AG04450 (cell line): ENCODE measurements around the gene SOSTDC1. TPM values are rescaled to one million over a fixed set of nuclear protein-coding genes. Genes with fewer than 3 reads are reported as not detected.
A peak's percentile ranks its signal among the peaks of the same experiment; 100 is the strongest.

Experiments
- CTCF ChIA-PET: fragments of 300-600, 350-600 bp; formaldehyde crosslinking; extraction: SDS; loops from one replicate; lab custom pipeline; 2022; ENCODE audit warnings: antibody characterized with exemption, inconsistent platforms; lab: Charles Lee
- POLR2A ChIA-PET: fragments of 350-600 bp; formaldehyde crosslinking; extraction: SDS; loops from one replicate; lab custom pipeline; 2021; ENCODE audit warnings: antibody characterized with exemption, inconsistent platforms; lab: Yijun Ruan, JAX
- DNase-seq: peaks from one replicate; pipeline ENCODE4 v3.0.0-alpha.2; 2011; ENCODE audit warnings: low read depth, low spot score
- H3K27ac ChIP-seq: one replicate; pipeline ENCODE4 v1.5.1; 2012; ENCODE audit warnings: low read depth, low read length, control low read depth
- H3K27me3 ChIP-seq: one replicate; pipeline ENCODE4 v1.6.0; 2012; ENCODE audit warnings: low read length; ENCODE audit not compliant: control insufficient read depth, insufficient read depth
- H3K4me3 ChIP-seq: 2 replicates; pipeline ENCODE4 v1.5.1; 2011; ENCODE audit warnings: mild to moderate bottlenecking, low read depth, low read length, control low read depth
- H3K9me3 ChIP-seq: 2 replicates; pipeline ENCODE4 v1.5.1; 2012; ENCODE audit warnings: low read length; ENCODE audit not compliant: control insufficient read depth, insufficient read depth
- CTCF ChIP-seq: IDR thresholded peaks from 2 replicates; pipeline ENCODE4 v1.5.1; 2011; ENCODE audit warnings: low read depth, low read length, control low read depth, inconsistent platforms
- polyA plus RNA-seq: library from polyadenylated mRNA; depleted of rRNA; stranded (reverse); fragments of >200 nt; gene quantifications from 2 replicates; pipeline ENCODE4 v1.2.3, GENCODE V29; 2011

Gene SOSTDC1
- polyA plus RNA-seq, 1 experiment = 0.11 TPM

DNA sequence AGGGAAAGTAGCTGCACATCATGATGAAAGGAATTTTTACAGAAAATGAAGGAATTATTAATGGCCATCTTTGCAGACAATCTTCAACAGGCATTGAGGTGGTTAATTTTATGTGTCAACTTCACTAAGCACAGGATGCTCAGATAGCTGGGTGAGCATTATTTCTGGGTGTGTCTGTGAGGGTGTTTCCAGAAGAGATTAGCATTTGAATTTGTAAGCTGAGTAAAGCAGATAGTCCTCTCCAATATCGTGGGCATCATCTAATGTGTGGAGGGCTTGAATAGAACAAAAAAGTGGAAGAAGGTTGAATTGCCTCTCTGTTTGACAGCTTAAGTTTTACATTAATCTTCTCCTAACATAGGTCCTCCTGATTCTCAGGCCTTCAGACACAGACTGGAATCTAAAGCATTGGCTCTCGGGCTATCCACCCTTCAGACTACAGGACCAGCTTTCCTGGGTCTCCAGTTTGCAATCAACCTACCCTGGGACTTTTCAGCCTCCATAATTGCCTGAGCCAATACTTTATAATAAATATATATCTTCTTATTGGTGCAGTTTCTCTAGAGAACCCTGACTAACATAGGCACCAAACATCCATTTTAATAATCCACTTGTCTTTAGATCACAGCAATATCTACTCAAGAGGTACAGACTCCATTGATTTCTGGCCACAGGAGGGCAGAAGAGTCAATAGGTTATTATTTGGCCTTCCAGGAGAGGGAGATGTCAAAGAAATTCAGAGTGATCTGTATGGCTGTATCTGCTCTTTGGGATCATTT is 33.7 kb downstream of the SOSTDC1 start:
- Histone ChIP-seq H3K4me3 (no peak overlapping the region), H3K27ac (no peak overlapping the region), H3K27me3 (no peaks in the 10 kb centered on the region), H3K9me3 (no peaks in the 10 kb centered on the region)
- ChIA-PET POLR2A (no interaction called here), CTCF (interaction anchor here (0.7 to 7.2 kb wide), 5 partner anchors 10 to 202 kb away, joined by 3 to 127 read pairs (median 3); no protein-coding TSS in a partner anchor)
- no peak for DNase-seq
- peak; percentile 48 for TF ChIP-seq CTCF

- no peaks in the 10 kb centered on the region for H3K27me3 ChIP-seq
- DNase-seq = no peak
- H3K9me3 ChIP-seq = no peaks in the 10 kb centered on the region
- H3K27ac ChIP-seq = no peak overlapping the region
- no peak overlapping the region for H3K4me3 ChIP-seq
- ChIA-PET POLR2A (no interaction called here), CTCF (no interaction called here)
- TF ChIP-seq CTCF = no peak
Observed at GRCh38 chr7:16430133-16430532, 35.4 kb downstream of the SOSTDC1 start.

DNA sequence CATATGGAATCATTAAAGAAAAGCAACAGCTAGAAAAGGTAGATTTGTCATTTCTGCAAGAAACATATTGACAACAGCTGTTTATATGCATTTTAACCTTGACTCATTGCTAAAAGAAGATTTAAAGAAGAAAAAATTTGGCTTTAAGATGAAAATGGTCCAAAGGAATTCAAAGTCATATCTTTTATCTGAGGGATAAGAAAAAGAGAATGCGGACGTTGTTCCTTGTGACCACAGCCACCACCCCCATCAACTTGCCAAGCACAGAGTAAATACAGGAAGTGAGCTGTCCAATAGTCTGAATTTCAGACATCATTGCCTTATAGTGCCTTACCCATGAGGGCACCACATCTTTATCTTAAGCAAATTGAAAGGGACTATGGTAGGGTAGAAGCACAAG is 36.9 kb downstream of the SOSTDC1 start:
- POLR2A ChIA-PET = no interaction called here
- CTCF ChIA-PET = interaction anchor here (1.1 to 2.0 kb wide), 2 partner anchors 21 to 136 kb away, joined by 3 to 11 read pairs; no protein-coding TSS in a partner anchor
- DNase-seq = no peak
- no peaks in the 10 kb centered on the region for H3K9me3 ChIP-seq
- H3K27ac ChIP-seq = no peak overlapping the region
- TF ChIP-seq CTCF = no peak
- no peak overlapping the region for H3K4me3 ChIP-seq
- H3K27me3 ChIP-seq = no peaks in the 10 kb centered on the region

- Histone ChIP-seq H3K27me3 (no peaks in the 10 kb centered on the region), H3K27ac (no peak overlapping the region), H3K4me3 (no peak overlapping the region), H3K9me3 (no peaks in the 10 kb centered on the region)
- DNase-seq = no peak
- POLR2A ChIA-PET = interaction anchor here (0.7 kb wide), 1 partner anchor 537 kb away, joined by 3 read pairs; no protein-coding TSS in a partner anchor
- no peak for TF ChIP-seq CTCF
- CTCF ChIA-PET = interaction anchor here (1.1 to 2.0 kb wide), 2 partner anchors 21 to 137 kb away, joined by 3 to 11 read pairs; no protein-coding TSS in a partner anchor
Observed at GRCh38 chr7:16428182-16428581, 37.4 kb downstream of the SOSTDC1 start.

DNA sequence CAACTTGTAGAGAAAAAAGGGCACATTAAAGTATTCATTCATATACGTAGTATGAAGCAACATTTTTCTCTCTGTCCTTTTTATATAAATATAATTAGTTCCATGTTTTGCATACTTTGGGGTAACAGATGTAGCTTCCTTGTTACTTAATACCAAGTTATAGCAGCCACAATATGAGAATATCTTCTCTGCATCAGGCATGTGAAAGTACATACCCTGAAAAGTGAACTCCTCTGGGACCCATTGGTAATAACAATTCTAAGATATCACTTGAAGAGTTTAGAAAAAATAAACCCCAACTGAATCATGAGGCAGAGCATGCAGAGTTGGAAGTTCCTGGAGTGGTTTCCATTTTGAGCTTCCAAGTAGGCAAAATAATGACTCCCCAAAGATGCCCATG is 41.8 kb downstream of the SOSTDC1 start:
- POLR2A ChIA-PET = no interaction called here
- TF ChIP-seq CTCF = no peak
- CTCF ChIA-PET = no interaction called here
- no peak for DNase-seq
- Histone ChIP-seq H3K9me3 (no peaks in the 10 kb centered on the region), H3K27me3 (no peaks in the 10 kb centered on the region), H3K27ac (no peak overlapping the region), H3K4me3 (no peak overlapping the region)
